Endothelial cell of umbilical vein (primary cell): ENCODE results near the gene GPNMB.

Source experiments
- POLR2A ChIP-seq: IDR thresholded peaks from 2 replicates; pipeline ENCODE4 v1.6.1; 2012; ENCODE audit warnings: low read depth, mild to moderate bottlenecking, control low read depth, low read length
- TF ChIP-seq, protein P1 (sequence below), 2 donors: IDR thresholded peaks; 1 replicate in 1 of 2; 2 replicates in 1 of 2; pipeline ENCODE4 v1.5.1; 2011; ENCODE audit warnings: low read length in 2 of 2, mild to moderate bottlenecking in 2 of 2, moderate library complexity in 2 of 2, control low read depth in 1 of 2, inconsistent platforms in 1 of 2, low read depth in 1 of 2; ENCODE audit not compliant: insufficient read depth in 1 of 2; ENCODE audit errors: extremely low read depth in 1 of 2

DNA sequence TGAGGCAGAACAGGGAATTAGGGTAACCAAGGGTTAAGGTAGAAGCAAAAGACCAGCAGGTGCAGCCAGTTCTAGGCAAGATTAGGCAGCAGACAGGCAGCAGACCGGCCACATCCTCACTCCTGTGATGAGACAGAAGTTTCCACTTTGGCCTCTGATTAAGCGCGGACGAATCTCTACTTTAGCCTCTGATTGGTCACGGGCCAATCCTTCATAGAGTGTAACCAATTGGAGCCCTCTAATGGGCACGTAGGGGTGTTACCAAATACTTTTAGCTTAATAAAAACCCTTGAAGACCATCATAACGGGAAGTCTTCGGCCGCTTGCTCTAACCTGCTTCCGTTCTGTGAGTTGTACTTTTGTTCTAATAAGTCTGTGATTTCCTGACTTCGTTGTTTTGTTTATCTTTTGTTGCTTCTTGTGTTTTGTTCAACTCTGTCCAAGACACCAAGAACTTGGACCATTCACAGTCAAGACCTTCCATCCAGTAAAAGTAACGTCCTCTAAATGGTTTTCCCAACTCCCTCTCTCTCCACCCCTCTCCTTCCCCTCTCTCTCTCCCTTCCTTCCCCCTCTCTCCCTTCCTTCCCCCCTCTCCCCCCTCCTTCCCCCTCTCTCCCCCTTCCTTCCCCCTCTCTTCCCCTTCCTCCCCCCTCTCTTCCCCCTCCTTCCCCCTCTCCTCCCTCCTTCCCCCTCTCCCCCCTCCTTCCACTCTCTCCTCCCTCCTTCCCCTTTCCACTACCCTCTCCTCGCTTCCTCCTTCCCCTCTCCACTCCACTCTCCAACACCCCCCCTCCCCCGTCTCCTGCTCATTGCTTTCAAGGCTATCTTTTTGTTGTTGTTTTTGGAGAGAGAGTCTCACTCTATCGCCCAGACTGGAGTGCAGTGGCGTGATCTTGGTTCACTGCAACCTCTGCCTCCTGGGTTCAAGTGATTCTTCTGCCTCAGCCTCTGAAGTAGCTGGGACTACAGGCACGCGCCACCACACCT, 39.4 kb downstream of the GPNMB start:
- TF ChIP-seq POLR2A = no peak
- TF ChIP-seq, protein P1, sequence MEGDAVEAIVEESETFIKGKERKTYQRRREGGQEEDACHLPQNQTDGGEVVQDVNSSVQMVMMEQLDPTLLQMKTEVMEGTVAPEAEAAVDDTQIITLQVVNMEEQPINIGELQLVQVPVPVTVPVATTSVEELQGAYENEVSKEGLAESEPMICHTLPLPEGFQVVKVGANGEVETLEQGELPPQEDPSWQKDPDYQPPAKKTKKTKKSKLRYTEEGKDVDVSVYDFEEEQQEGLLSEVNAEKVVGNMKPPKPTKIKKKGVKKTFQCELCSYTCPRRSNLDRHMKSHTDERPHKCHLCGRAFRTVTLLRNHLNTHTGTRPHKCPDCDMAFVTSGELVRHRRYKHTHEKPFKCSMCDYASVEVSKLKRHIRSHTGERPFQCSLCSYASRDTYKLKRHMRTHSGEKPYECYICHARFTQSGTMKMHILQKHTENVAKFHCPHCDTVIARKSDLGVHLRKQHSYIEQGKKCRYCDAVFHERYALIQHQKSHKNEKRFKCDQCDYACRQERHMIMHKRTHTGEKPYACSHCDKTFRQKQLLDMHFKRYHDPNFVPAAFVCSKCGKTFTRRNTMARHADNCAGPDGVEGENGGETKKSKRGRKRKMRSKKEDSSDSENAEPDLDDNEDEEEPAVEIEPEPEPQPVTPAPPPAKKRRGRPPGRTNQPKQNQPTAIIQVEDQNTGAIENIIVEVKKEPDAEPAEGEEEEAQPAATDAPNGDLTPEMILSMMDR (IDR thresholded peaks at IDR 0.05; ENCODE audit: extremely low read depth in 1 of 2, insufficient read depth in 1 of 2, low read depth in 1 of 2, low read length in 2 of 2) = no peak
